KOPT-K1 (cell line): ENCODE data around the gene CBY2.
"Not testable (repeated sequence)": the region's sequence is repeated elsewhere in the genome, so short reads cannot be mapped to it uniquely, and the experiment has no call there.

Source experiments
- H3K27ac ChIP-seq: fragments of 200-600 bp; sonication (generic); 2 replicates; pipeline ENCODE4 v1.5.1; 2016; ENCODE audit warnings: antibody characterized with exemption, mild to moderate bottlenecking, low read depth, low read length; ENCODE audit not compliant: poor library complexity, severe bottlenecking
- H3K36me3 ChIP-seq: fragments of 200-600 bp; sonication (generic); 2 replicates; pipeline ENCODE4 v1.5.1; 2017; ENCODE audit warnings: antibody characterized with exemption, mild to moderate bottlenecking, low read length, moderate library complexity; ENCODE audit not compliant: insufficient read depth
- H3K9me3 ChIP-seq: fragments of 200-600 bp; sonication (generic); 2 replicates; pipeline ENCODE4 v1.5.1; 2017; ENCODE audit warnings: antibody characterized with exemption, low read length, mild to moderate bottlenecking; ENCODE audit not compliant: insufficient read depth, poor library complexity, severe bottlenecking

Gene CBY2

GRCh38 chr13:45750566-45750965 lies 48.4 kb downstream of the CBY2 start:
- no peaks in the 10 kb centered on the region for H3K9me3 ChIP-seq
- no peak overlapping the region for H3K27ac ChIP-seq
- H3K36me3 ChIP-seq: no peaks in the 10 kb centered on the region

GRCh38 chr13:45751885-45752284 lies 49.8 kb downstream of the CBY2 start:
- no peaks in the 10 kb centered on the region for H3K9me3 ChIP-seq
- no peak overlapping the region for H3K27ac ChIP-seq

GRCh38 chr13:45752510-45752909 lies 50.4 kb downstream of the CBY2 start:
- H3K9me3 ChIP-seq: peaks cover 5% of the 10 kb centered on the region
- no peaks in the 10 kb centered on the region for H3K36me3 ChIP-seq
- H3K27ac ChIP-seq: no peak overlapping the region

More at GRCh38 chr13:45751885-45752284, 49.8 kb downstream of the CBY2 start:
- no peaks in the 10 kb centered on the region for H3K36me3 ChIP-seq

GRCh38 chr13:45756498-45756897 lies 54.4 kb downstream of the CBY2 start:
- not testable (repeated sequence) for H3K36me3 ChIP-seq, H3K27ac ChIP-seq
- peaks cover 12% of the 10 kb centered on the region for H3K9me3 ChIP-seq

GRCh38 chr13:45757589-45757988 lies 55.5 kb downstream of the CBY2 start:
- H3K36me3 ChIP-seq, H3K27ac ChIP-seq: not testable (repeated sequence)
- peaks cover 12% of the 10 kb centered on the region for H3K9me3 ChIP-seq

- Histone ChIP-seq H3K27ac (no peak overlapping the region), H3K9me3 (no peaks in the 10 kb centered on the region), H3K36me3 (no peaks in the 10 kb centered on the region)
These were observed 61.3 kb downstream of the CBY2 start for GRCh38 chr13:45763419-45763818.
